ENCODE measurements around the gene SGTB.

SGTB gene, protein sequence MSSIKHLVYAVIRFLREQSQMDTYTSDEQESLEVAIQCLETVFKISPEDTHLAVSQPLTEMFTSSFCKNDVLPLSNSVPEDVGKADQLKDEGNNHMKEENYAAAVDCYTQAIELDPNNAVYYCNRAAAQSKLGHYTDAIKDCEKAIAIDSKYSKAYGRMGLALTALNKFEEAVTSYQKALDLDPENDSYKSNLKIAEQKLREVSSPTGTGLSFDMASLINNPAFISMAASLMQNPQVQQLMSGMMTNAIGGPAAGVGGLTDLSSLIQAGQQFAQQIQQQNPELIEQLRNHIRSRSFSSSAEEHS

DNA sequence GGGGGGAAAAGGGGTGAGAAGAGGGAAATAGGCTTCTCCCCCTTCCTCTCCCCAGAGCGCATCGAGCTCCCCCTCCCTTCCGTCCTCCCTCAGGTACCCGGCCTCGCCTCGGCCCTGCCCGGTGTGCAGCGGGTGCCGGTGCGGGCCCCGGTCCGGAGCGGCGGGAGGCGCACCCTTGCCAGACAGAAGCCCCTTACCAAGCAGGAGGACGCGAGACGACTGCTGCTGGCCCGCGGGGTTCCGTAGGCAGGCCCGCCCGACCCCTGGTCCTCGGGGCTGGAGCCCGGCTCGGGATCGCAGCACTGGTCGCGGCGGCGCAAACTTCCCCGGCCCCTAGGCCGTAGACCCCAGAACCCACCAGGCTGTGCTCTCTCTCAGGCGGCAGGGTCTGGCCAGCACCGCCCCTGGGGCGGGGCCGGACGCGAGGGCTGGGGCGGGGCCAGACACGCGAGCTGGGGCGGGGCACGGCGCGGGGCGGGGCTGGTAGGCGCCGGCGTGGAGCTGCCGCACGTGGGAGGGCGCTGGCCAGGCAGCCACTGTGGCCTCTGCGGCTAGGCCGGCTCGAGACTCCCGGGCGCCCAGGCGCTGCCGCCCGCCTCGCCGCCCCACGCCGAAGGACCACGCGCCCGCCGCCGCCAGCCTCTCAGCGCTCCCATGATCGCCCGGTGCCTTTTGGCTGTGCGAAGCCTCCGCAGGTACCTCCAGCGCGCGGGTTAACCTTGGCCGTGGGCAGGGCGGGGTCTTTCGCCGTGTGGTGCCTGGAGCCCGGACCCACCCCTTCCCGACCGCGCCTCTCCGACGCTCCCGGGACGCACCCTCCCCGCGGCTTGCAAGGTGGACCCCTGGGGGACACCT, at the start of gene SGTB, which contains the start of gene NLN:
TSS of gene SGTB (minus strand) at position 390 of the 855 bp plus-strand sequence. CDS start 1,302 bp downstream, outside the sequence.
TSS of gene NLN (plus strand) at position 486 of the 855 bp plus-strand sequence. CDS start at position 655, 169 bp downstream.
- H3K9me3 ChIP-seq (replicated peaks; ENCODE audit: insufficient read depth, low read length), result no peaks in the 10 kb centered on the region
- H3K9me2 ChIP-seq (replicated peaks; ENCODE audit: insufficient read depth, low read length), result no peaks in the 10 kb centered on the region
- peak within 1 kb of the TSS; percentile 66 for H3K9ac ChIP-seq (ENCODE audit: low read length)
- H3K4me2 ChIP-seq (ENCODE audit: low read depth, low read length), result peak within 1 kb of the TSS; percentile 81
- TF ChIP-seq, protein P1, sequence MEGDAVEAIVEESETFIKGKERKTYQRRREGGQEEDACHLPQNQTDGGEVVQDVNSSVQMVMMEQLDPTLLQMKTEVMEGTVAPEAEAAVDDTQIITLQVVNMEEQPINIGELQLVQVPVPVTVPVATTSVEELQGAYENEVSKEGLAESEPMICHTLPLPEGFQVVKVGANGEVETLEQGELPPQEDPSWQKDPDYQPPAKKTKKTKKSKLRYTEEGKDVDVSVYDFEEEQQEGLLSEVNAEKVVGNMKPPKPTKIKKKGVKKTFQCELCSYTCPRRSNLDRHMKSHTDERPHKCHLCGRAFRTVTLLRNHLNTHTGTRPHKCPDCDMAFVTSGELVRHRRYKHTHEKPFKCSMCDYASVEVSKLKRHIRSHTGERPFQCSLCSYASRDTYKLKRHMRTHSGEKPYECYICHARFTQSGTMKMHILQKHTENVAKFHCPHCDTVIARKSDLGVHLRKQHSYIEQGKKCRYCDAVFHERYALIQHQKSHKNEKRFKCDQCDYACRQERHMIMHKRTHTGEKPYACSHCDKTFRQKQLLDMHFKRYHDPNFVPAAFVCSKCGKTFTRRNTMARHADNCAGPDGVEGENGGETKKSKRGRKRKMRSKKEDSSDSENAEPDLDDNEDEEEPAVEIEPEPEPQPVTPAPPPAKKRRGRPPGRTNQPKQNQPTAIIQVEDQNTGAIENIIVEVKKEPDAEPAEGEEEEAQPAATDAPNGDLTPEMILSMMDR (IDR thresholded peaks at IDR 0.05; ENCODE audit: low read length), result no peak
- no peak for TF ChIP-seq EZH2phosphoT487 (IDR thresholded peaks at IDR 0.05; ENCODE audit: low read length)
- TF ChIP-seq EZH2 (optimal IDR thresholded peaks at IDR 0.05; ENCODE audit: low read depth, low read length), result no peak
- peak within 1 kb of the TSS; percentile 83 for H2AFZ ChIP-seq (ENCODE audit: low read length)
- H3K79me2 ChIP-seq (ENCODE audit: low read length), result peaks cover 30% of the 10 kb centered on the region
- H3F3A ChIP-seq (ENCODE audit: insufficient read depth, low read length), result peaks cover 5% of the 10 kb centered on the region; the same call in 1 of the 2 replicates
- no peaks in the 10 kb centered on the region for H3K27me3 ChIP-seq (replicated peaks; ENCODE audit: insufficient read depth, low read length)
- peak within 1 kb of the TSS; percentile 11; the same call in 1 of the 2 replicates for H3K27ac ChIP-seq (ENCODE audit: low read length)
- no peaks in the 10 kb centered on the region for H4K20me1 ChIP-seq (ENCODE audit: insufficient read depth, low read length)
- no peaks in the 10 kb centered on the region for H3K36me3 ChIP-seq (replicated peaks; ENCODE audit: insufficient read depth, low read length)
- H3K4me1 ChIP-seq (ENCODE audit: low read length), result peaks cover 16% of the 10 kb centered on the region
- peak; percentile 79 for DNase-seq
- H3K4me3 ChIP-seq (ENCODE audit: low read length), result peak within 1 kb of the TSS; percentile 98

DNA sequence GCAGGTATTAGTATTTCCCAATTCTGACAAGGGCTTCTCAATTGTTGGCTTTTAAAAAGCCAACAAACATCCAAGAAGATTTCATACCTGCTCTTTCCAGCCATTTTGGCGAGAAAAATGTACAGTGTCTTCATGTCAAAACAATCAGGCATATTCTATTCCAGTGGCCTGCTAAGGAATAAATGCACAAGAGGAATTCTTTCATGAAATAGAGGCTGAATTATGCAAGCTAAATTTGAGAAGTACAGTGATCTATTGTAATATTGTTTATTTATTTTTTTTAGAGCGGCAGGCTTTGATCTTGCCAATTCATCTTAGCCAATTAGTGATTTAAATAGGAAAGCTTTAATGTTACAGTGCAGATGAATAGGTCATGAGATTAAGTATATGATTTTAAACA, 49.4 kb upstream of the SGTB start:
- TF ChIP-seq EZH2 (optimal IDR thresholded peaks at IDR 0.05; ENCODE audit: low read depth, low read length) (no peak), EZH2phosphoT487 (IDR thresholded peaks at IDR 0.05; ENCODE audit: low read length) (no peak)
- TF ChIP-seq, protein P1 (IDR thresholded peaks at IDR 0.05; ENCODE audit: low read length), result no peak
- no peak overlapping the region for H3K4me3 ChIP-seq (ENCODE audit: low read length)
- no peak overlapping the region for H3K4me2 ChIP-seq (ENCODE audit: low read depth, low read length)
- no peaks in the 10 kb centered on the region for H3K9me2 ChIP-seq (replicated peaks; ENCODE audit: insufficient read depth, low read length)
- H3K9me3 ChIP-seq (replicated peaks; ENCODE audit: insufficient read depth, low read length), result no peaks in the 10 kb centered on the region
- H3K79me2 ChIP-seq (ENCODE audit: low read length), result no peaks in the 10 kb centered on the region
- no peak overlapping the region for H2AFZ ChIP-seq (ENCODE audit: low read length)
- DNase-seq, result no peak
- H3K36me3 ChIP-seq (replicated peaks; ENCODE audit: insufficient read depth, low read length), result no peaks in the 10 kb centered on the region
- no peak overlapping the region for H3K27ac ChIP-seq (ENCODE audit: low read length)
- H4K20me1 ChIP-seq (ENCODE audit: insufficient read depth, low read length), result no peaks in the 10 kb centered on the region
- 0 out of 2 replicates have a peak, but pooled peaks cover 7% of the 10 kb centered on the region for H3F3A ChIP-seq (ENCODE audit: insufficient read depth, low read length)
- H3K9ac ChIP-seq (ENCODE audit: low read length), result no peak overlapping the region
- H3K4me1 ChIP-seq (ENCODE audit: low read length), result peaks cover 19% of the 10 kb centered on the region
- no peaks in the 10 kb centered on the region for H3K27me3 ChIP-seq (replicated peaks; ENCODE audit: insufficient read depth, low read length)

DNA sequence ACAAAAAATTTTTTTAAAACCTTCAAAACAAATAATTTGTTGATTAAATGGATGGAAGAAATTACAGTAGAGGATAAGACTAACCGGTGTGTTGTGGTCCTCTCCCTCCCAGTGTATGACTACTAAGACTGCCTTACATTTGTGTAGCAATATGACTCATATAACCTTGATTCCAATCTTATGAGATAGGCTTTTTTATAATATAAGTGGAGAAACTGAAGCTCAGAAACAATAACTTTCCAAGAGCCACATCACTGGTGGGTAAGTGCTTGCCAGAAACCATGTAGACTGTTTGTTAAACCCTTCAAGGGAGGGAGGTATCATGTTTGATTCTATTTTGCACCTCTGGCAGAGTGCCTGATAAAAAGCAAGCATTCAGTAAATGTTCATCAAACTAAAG, 47.6 kb upstream of the SGTB start:
- H3K36me3 ChIP-seq (replicated peaks; ENCODE audit: insufficient read depth, low read length), result no peaks in the 10 kb centered on the region
- H3F3A ChIP-seq (ENCODE audit: insufficient read depth, low read length), result 0 out of 2 replicates have a peak, but pooled peaks cover 3% of the 10 kb centered on the region
- H3K79me2 ChIP-seq (ENCODE audit: low read length), result no peaks in the 10 kb centered on the region
- no peak overlapping the region for H3K9ac ChIP-seq (ENCODE audit: low read length)
- no peak overlapping the region for H3K4me3 ChIP-seq (ENCODE audit: low read length)
- TF ChIP-seq, protein P1 (IDR thresholded peaks at IDR 0.05; ENCODE audit: low read length), result no peak
- TF ChIP-seq EZH2phosphoT487 (IDR thresholded peaks at IDR 0.05; ENCODE audit: low read length) (no peak), EZH2 (optimal IDR thresholded peaks at IDR 0.05; ENCODE audit: low read depth, low read length) (no peak)
- peaks cover 5% of the 10 kb centered on the region for H3K4me1 ChIP-seq (ENCODE audit: low read length)
- no peak overlapping the region for H2AFZ ChIP-seq (ENCODE audit: low read length)
- H3K9me3 ChIP-seq (replicated peaks; ENCODE audit: insufficient read depth, low read length), result no peaks in the 10 kb centered on the region
- no peaks in the 10 kb centered on the region for H3K9me2 ChIP-seq (replicated peaks; ENCODE audit: insufficient read depth, low read length)
- H4K20me1 ChIP-seq (ENCODE audit: insufficient read depth, low read length), result no peaks in the 10 kb centered on the region
- no peaks in the 10 kb centered on the region for H3K27me3 ChIP-seq (replicated peaks; ENCODE audit: insufficient read depth, low read length)
- H3K4me2 ChIP-seq (ENCODE audit: low read depth, low read length), result no peak overlapping the region
- no peak for DNase-seq
- no peak overlapping the region for H3K27ac ChIP-seq (ENCODE audit: low read length)
